NCI-H526 treated with DMSO at 0.1 percent for 48 hours (cell line): ENCODE measurements around the gene PDE9A.
"Not testable (repeated sequence)": the region's sequence is repeated elsewhere in the genome, so short reads cannot be mapped to it uniquely, and the experiment has no call there.

Source experiments
- DNase-seq: peaks from one replicate; lab custom pipeline; 2025; lab: John Stamatoyannopoulos, UW

The PDE9A gene

GRCh38 chr21:42624936-42625335 lies 28.5 kb upstream of the PDE9A start:
- DNase-seq = no peak

- DNase-seq = no peak
Observed at GRCh38 chr21:42626171-42626570, 27.2 kb upstream of the PDE9A start.

- no peak for DNase-seq
Observed at GRCh38 chr21:42627527-42628289, 25.7 kb upstream of the PDE9A start.

GRCh38 chr21:42628466-42629061 lies 24.9 kb upstream of the PDE9A start:
- not testable (repeated sequence) for DNase-seq

DNA sequence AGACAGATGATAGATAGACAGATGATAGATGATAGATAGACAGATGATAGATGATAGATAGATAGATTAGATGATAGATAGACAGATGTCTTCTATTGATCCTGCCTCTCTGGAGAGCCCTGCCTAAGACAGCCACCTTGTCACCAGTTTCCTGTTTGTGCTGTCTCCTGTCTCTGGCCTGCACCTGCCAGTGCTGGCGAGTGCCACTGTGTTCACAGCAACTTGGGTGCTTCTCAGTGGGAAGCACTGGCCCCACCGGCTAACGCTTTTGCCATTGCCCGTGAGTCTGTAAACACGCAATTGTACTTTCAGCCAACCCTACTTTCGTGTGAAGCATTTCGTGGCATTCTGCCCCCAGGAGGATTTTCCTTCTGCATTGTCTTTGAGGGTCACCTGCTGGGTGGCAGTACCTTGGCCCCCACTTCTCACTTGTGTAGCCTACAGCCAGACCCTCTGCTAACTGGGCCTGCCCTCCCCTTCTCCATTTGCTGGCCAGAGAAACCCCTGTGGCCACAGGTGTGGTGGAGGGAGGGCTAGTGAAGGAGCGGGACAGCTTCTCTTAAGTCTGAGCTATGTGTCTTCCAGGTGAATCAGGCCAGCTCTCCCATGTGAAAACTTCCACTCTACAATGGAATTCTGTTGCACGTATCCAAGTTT lies 23.4 kb upstream of the PDE9A start:
- no peak for DNase-seq

DNA sequence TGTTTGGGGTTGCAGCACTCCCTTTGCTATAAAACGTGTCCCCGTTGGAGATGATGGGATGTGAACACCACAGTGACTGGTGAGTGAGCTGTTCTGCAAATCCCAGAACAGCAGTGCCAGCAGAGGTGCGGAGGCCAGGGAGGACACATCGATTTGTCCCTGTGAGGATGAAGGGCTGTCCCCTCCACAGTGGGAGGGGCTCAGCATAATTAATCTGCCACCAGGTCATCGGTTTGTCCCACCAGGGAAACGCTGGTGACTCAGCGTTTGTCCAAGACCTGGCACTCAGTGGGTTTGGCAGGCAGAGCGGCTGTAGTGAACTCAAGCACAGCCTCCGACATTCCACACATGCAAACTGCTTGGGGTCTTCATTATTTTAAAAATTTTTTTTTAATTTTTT lies 22.8 kb upstream of the PDE9A start:
- DNase-seq = no peak

GRCh38 chr21:42631142-42631541 lies 22.3 kb upstream of the PDE9A start:
- DNase-seq = no peak

GRCh38 chr21:42632336-42632751 lies 21.1 kb upstream of the PDE9A start:
- no peak for DNase-seq

DNA sequence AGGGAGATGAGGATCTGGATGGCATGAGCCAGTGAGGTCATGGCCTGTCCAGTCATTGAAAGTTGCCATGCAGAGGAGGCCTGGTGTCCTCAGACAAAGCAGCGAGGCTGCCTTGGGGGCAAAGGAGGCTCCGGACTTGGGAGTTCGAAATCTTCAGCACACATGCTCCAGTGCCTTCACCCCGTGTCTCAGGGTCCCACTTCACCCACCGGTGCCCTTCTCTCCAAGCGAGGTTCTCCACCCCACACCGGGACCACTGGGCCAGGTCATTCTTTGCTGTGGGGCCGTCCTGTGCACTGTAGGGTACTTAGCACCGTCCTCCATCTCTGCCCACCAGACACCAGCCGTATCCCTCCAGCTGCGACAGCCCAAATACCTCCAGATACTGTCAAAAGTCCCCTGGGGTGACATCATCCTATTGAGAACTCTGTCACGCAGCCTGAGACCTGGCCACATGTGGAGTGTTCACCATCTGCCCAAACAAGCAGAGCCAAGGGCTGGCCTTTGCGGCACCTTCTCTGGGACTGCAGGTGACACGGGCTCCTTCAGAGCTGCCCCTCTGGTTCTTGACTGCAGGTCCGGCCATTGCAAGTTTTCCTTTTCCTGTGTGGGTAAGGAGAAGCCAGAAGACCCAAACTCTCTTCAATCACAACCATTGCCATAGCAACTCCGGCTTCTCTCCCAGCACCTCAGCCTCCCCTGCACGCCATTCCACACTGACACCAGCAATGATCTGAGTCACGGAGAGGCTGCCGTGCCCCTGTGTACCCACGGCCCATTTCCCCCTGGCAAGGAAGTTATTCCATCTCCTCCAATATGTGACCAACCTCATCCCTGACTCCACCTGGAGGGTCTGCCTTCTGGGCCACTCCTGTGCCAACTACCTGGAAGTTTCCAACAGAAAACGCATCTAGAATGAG lies 20.4 kb upstream of the PDE9A start:
- no peak for DNase-seq

- DNase-seq = no peak
Observed at GRCh38 chr21:42633858-42634257, 19.6 kb upstream of the PDE9A start.

DNA sequence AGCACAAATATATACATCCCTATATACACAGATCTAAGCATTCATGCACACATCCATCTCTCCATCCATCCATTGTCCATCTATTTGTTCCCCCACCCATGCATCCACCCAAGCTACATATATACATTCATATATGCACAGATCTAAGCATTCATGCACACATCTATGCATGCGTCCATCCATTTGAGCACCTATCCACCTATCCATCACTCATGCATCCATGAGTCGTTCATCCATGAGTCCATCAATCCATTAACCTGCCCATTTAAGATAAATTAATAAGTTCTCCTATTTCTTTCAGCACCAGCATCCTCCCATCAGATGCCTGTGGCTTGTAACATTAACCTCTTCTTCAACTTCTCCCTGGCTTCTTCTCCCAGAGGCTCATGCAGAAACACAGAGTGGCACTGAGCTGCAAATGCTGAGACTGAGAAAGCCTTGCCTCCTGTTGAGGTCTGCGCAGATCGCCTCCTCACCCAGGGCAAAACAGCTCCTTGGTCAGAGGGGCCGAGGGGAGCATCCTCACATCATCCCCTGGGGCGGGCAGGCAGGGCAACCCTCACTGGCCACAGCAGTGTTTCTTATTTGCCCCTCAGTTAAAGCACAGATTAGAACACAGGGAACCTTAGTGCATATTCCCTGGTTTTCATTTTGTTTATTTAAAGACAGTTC lies 17.4 kb upstream of the PDE9A start:
- DNase-seq = no peak

DNA sequence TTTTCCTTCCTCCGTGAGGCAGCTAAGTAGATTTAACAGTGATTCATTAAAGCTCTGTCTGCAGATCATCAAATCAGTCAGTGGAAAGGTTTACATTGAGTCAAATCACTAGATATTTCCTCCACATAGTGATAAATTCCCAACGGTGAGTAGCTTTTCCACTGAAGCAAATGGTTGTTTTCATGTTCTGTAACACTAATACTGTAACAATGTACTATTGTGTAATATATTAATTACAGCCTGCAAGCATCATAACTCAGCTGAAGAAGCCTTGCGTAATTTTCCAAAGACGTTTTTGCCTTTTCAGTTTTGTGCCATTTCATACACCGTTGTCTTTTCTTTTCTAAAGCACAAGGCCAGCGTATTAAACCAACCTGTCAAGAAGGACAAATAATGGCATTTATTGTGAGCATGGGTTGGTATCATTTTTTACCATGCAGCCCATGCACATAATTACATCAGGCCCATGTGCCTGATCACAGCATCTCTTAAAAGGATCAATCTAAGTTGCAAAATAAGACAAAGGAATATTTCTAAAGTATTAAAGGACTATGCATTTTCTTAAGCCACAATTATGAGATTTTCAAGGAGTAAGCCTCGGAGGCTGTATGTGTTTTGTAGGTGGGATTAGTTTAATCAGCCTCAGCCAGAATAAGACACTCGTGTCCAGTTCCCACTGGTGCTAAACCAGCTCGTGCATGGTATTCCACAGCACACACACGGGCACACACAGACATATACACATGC lies 16.7 kb upstream of the PDE9A start:
- DNase-seq = no peak

DNA sequence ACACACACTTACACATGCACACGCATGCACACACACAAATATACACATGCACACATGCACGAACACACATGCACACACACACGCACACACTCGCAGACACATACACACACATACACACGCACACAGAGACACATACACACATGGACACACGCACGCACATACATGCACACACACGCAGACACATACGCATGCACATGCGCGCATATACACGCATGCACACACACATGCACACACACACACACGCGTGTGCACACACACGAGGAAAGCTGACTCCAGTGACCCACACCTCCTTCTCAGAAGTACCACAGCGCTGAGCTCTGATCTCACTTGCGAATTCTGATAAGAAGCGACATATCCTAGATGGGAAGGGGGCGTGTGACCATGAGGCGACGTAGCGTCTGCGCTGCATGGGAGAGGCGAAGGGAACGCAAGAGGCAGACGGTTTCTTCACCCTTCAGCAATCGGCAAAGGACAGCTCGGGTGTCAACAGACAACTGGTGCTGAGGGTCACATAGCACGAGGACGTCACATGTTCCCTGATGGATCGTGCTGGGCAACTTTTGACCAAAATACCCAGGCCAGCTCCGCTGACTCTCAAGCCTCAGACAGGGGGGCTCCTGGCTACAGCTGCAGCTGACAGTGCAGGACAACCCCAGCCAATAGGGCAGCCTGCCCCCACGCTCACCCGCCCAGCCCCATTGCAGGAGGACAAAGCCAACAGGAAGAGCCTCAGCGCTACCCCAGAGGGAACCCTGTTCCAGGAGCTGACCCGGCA lies 16.0 kb upstream of the PDE9A start:
- DNase-seq = no peak

- DNase-seq = no peak
Observed at GRCh38 chr21:42638266-42638863, 15.1 kb upstream of the PDE9A start.

DNA sequence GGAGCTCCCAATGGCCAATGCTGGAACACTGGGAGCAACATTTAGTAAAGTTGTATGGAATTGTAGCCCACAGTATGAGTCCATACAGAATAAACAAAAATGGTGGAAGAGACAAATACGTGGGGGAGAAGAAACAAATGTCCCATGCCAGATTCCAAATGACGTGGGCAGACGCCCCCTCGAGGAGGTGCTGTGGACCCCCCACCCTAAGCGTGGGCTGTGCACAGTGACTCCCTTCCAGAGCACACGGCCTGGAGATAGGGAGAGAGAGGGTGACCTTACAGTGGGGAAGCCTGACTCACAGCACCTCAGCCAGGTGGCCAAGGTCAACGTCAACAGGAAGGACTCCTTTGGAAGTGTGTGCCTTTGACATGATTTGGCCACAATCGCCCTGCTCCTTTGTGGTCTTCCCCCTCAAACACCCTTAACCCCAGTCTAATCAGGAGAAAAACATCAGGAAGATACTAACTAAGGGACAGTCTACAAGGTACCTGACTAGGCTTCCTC lies 13.7 kb upstream of the PDE9A start:
- DNase-seq = no peak

GRCh38 chr21:42640486-42640885 lies 12.9 kb upstream of the PDE9A start:
- no peak for DNase-seq

GRCh38 chr21:42641311-42642218 lies 11.9 kb upstream of the PDE9A start:
- DNase-seq = no peak

GRCh38 chr21:42642219-42642745 lies 11.1 kb upstream of the PDE9A start:
- DNase-seq = no peak
